K562 (cell line): ENCODE results near the gene PPIH. TPM values are rescaled to one million over a fixed set of nuclear protein-coding genes. Genes with fewer than 3 reads are reported as not detected.

Experiments
- DDX20 ChIP-seq: fragments of 450-650 bp; IDR thresholded peaks from 2 replicates; pipeline ENCODE4 v1.6.1; 2016; ENCODE audit warnings: missing genetic modification characterization, low read depth, mild to moderate bottlenecking, missing compliant biosample characterization, moderate library complexity
- KDM2B ChIP-seq: fragments of 250-450 bp; sonication (Bioruptor Pico); IDR thresholded peaks from 2 replicates; pipeline ENCODE4 v1.8.0; 2021; ENCODE audit warnings: mild to moderate bottlenecking, moderate library complexity
- MTA1 ChIP-seq: fragments of 450-650 bp; IDR thresholded peaks from 2 replicates; pipeline ENCODE4 v1.6.1; 2017; ENCODE audit warnings: borderline replicate concordance
- NCOR1 ChIP-seq: fragments of 450-650 bp; IDR thresholded peaks from 2 replicates; pipeline ENCODE4 v1.6.1; 2016; ENCODE audit warnings: mild to moderate bottlenecking, moderate library complexity
- SMC3 ChIP-seq: conservative IDR thresholded peaks from 2 replicates; pipeline ENCODE4 v1.6.1; 2011; ENCODE audit warnings: low read depth, low read length, improper control_type of control experiment; ENCODE audit not compliant: insufficient read depth
- SRSF7 ChIP-seq: fragments of 200-400 bp; formaldehyde crosslinking; optimal IDR thresholded peaks from 2 replicates; pipeline ENCODE3; 2017; ENCODE audit warnings: mild to moderate bottlenecking, low read depth, low read length
- SRSF9 ChIP-seq: fragments of 200-400 bp; formaldehyde crosslinking; IDR thresholded peaks from 2 replicates; pipeline ENCODE4 v1.6.1; 2017; ENCODE audit warnings: low read depth, low read length, borderline replicate concordance
- TGIF2 ChIP-seq: sonication (generic); formaldehyde crosslinking; IDR thresholded peaks from 2 replicates; pipeline ENCODE4 v1.8.1; 2022; ENCODE audit warnings: mild to moderate bottlenecking, missing genetic modification reagents, moderate library complexity
- ZNF184 ChIP-seq: sonication (generic); formaldehyde crosslinking; IDR thresholded peaks from 2 replicates; pipeline ENCODE4 v1.5.0; 2020; ENCODE audit warnings: missing genetic modification reagents
- polyA plus RNA-seq, 8 experiments: library from polyadenylated mRNA; depleted of rRNA in 4 of 8; stranded (reverse) in 5 of 8; unstranded in 3 of 8; fragments of >200 nt; fragmentation: Nextera tagmentation in 2 of 8; fragmentation: Illumina TruSeq in 1 of 8; extraction: Ambion mirVana in 2 of 8; extraction: Trizol in 1 of 8; gene quantifications; 2 replicates each; pipeline versions ENCODE4 v1.2.1 to v1.2.3, GENCODE V29; 2011 to 2014; ENCODE audit warnings: inconsistent platforms in 1 of 8, missing spikeins in 1 of 8
- total RNA-seq, 7 experiments: library from RNA; depleted of rRNA in 6 of 7; stranded (reverse); fragments of >200 nt in 6 of 7; fragmentation: Illumina TruSeq in 2 of 7; extraction: Trizol in 2 of 7; gene quantifications; 2 replicates each; pipeline versions ENCODE4 v1.2.1 to v1.2.3, GENCODE V29; 2011 to 2021; ENCODE audit warnings: low replicate concordance in 1 of 7
- TF ChIP-seq, protein P1 (sequence below): fragments of 250-450 bp; sonication (Bioruptor Pico); IDR thresholded peaks from 2 replicates; pipeline ENCODE4 v1.5.0; 2021; ENCODE audit warnings: mild to moderate bottlenecking, borderline replicate concordance
- TF ChIP-seq, protein P2 (sequence below): fragments of 450-650 bp; IDR thresholded peaks from 2 replicates; pipeline ENCODE4 v1.6.1; 2017; ENCODE audit warnings: antibody characterized with exemption, mild to moderate bottlenecking
- TF ChIP-seq, protein P3 (sequence below), 2 experiments: fragments of 450-650 bp in 1 of 2; IDR thresholded peaks; 2 replicates each; pipeline ENCODE4 v1.6.1; 2011 to 2017; ENCODE audit warnings: low read depth in 2 of 2, antibody characterized with exemption in 1 of 2, borderline replicate concordance in 1 of 2, low read length in 1 of 2, mild to moderate bottlenecking in 1 of 2, mixed read lengths in 1 of 2; ENCODE audit not compliant: control insufficient read depth in 1 of 2
- TF ChIP-seq, protein P4 (sequence below): fragments of 200-400 bp; formaldehyde crosslinking; IDR thresholded peaks from 2 replicates; pipeline ENCODE4 v1.6.1; 2017; ENCODE audit warnings: mild to moderate bottlenecking, low read depth, low read length, moderate library complexity

Gene PPIH
- total and polyA plus RNA-seq, 9 of the 15 experiments (the other 6 are each of a cell fraction or from before 2014, with no cell fraction given): 197 to 470 (median 277) TPM

DNA sequence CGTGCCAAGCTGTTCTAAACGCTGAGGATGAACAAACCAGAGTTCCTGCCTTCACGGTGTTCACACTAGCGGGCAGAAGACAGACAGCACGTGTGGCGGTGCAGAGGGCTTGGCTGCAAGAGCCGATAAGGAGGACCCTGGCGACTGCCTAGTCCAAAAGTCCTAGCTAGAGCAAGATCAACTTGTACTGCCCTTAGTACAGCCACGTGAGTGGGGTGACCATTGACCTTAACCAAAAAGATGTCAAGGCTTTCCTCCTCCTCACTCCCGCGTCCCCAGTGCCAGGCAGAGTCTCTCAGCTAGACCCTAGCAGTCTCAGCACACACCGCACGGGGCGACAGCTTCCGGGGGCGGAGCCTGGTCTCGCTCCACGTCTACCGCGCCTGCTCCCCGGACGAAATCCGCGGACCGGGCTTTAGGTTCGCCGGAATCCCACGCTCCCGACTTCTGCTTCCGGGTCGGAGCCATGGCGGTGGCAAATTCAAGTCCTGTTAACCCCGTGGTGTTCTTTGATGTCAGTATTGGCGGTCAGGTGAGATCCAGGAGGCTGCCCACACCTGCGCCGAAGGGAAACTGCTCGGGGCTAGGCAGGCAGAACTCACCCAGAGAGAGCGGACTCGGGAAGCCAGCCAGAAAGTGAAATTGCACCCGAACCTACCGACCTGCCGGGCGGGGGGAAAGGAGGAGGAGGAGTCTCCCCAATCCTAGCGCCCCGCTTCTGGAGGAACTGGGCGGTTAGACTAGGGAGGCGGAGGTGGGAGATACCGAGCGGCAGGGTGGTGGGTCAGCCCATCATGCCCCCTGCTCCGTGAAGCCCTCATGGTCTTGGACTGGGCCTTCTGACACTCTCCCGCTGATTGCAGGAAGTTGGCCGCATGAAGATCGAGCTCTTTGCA is at the start of gene PPIH (continued):
- TF ChIP-seq, protein P1, sequence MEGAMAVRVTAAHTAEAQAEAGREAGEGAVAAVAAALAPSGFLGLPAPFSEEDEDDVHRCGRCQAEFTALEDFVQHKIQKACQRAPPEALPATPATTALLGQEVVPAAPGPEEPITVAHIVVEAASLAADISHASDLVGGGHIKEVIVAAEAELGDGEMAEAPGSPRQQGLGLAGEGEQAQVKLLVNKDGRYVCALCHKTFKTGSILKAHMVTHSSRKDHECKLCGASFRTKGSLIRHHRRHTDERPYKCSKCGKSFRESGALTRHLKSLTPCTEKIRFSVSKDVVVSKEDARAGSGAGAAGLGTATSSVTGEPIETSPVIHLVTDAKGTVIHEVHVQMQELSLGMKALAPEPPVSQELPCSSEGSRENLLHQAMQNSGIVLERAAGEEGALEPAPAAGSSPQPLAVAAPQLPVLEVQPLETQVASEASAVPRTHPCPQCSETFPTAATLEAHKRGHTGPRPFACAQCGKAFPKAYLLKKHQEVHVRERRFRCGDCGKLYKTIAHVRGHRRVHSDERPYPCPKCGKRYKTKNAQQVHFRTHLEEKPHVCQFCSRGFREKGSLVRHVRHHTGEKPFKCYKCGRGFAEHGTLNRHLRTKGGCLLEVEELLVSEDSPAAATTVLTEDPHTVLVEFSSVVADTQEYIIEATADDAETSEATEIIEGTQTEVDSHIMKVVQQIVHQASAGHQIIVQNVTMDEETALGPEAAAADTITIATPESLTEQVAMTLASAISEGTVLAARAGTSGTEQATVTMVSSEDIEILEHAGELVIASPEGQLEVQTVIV (CRISPR knock-in tag): no peak
- TF ChIP-seq DDX20 (tag): no peak
- TF ChIP-seq NCOR1: peak; percentile 65
- no peak; the same call in 1 of the 2 replicates for TF ChIP-seq TGIF2
- TF ChIP-seq MTA1: peak; percentile 54; the same call in 1 of the 2 replicates
- TF ChIP-seq, protein P2, sequence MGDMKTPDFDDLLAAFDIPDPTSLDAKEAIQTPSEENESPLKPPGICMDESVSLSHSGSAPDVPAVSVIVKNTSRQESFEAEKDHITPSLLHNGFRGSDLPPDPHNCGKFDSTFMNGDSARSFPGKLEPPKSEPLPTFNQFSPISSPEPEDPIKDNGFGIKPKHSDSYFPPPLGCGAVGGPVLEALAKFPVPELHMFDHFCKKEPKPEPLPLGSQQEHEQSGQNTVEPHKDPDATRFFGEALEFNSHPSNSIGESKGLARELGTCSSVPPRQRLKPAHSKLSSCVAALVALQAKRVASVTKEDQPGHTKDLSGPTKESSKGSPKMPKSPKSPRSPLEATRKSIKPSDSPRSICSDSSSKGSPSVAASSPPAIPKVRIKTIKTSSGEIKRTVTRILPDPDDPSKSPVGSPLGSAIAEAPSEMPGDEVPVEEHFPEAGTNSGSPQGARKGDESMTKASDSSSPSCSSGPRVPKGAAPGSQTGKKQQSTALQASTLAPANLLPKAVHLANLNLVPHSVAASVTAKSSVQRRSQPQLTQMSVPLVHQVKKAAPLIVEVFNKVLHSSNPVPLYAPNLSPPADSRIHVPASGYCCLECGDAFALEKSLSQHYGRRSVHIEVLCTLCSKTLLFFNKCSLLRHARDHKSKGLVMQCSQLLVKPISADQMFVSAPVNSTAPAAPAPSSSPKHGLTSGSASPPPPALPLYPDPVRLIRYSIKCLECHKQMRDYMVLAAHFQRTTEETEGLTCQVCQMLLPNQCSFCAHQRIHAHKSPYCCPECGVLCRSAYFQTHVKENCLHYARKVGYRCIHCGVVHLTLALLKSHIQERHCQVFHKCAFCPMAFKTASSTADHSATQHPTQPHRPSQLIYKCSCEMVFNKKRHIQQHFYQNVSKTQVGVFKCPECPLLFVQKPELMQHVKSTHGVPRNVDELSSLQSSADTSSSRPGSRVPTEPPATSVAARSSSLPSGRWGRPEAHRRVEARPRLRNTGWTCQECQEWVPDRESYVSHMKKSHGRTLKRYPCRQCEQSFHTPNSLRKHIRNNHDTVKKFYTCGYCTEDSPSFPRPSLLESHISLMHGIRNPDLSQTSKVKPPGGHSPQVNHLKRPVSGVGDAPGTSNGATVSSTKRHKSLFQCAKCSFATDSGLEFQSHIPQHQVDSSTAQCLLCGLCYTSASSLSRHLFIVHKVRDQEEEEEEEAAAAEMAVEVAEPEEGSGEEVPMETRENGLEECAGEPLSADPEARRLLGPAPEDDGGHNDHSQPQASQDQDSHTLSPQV: peak; percentile 99
- TF ChIP-seq ZNF184: no peak
- TF ChIP-seq, protein P3, sequence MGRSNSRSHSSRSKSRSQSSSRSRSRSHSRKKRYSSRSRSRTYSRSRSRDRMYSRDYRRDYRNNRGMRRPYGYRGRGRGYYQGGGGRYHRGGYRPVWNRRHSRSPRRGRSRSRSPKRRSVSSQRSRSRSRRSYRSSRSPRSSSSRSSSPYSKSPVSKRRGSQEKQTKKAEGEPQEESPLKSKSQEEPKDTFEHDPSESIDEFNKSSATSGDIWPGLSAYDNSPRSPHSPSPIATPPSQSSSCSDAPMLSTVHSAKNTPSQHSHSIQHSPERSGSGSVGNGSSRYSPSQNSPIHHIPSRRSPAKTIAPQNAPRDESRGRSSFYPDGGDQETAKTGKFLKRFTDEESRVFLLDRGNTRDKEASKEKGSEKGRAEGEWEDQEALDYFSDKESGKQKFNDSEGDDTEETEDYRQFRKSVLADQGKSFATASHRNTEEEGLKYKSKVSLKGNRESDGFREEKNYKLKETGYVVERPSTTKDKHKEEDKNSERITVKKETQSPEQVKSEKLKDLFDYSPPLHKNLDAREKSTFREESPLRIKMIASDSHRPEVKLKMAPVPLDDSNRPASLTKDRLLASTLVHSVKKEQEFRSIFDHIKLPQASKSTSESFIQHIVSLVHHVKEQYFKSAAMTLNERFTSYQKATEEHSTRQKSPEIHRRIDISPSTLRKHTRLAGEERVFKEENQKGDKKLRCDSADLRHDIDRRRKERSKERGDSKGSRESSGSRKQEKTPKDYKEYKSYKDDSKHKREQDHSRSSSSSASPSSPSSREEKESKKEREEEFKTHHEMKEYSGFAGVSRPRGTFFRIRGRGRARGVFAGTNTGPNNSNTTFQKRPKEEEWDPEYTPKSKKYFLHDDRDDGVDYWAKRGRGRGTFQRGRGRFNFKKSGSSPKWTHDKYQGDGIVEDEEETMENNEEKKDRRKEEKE (IDR thresholded peaks at IDR 0.05; ENCODE audit: borderline replicate concordance in 1 of 2, control insufficient read depth in 1 of 2, low read depth in 2 of 2, low read length in 1 of 2): no peak; a peak in 1 of 4 replicates
- no peak for TF ChIP-seq KDM2B (CRISPR knock-in tag)
- TF ChIP-seq, protein P4, sequence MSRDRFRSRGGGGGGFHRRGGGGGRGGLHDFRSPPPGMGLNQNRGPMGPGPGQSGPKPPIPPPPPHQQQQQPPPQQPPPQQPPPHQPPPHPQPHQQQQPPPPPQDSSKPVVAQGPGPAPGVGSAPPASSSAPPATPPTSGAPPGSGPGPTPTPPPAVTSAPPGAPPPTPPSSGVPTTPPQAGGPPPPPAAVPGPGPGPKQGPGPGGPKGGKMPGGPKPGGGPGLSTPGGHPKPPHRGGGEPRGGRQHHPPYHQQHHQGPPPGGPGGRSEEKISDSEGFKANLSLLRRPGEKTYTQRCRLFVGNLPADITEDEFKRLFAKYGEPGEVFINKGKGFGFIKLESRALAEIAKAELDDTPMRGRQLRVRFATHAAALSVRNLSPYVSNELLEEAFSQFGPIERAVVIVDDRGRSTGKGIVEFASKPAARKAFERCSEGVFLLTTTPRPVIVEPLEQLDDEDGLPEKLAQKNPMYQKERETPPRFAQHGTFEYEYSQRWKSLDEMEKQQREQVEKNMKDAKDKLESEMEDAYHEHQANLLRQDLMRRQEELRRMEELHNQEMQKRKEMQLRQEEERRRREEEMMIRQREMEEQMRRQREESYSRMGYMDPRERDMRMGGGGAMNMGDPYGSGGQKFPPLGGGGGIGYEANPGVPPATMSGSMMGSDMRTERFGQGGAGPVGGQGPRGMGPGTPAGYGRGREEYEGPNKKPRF: no peak
- TF ChIP-seq SRSF9: no peak
- no peak for TF ChIP-seq SMC3
- TF ChIP-seq SRSF7: no peak
